ENCODE measurements around the gene SIX1.

Gene SIX1

DNA sequence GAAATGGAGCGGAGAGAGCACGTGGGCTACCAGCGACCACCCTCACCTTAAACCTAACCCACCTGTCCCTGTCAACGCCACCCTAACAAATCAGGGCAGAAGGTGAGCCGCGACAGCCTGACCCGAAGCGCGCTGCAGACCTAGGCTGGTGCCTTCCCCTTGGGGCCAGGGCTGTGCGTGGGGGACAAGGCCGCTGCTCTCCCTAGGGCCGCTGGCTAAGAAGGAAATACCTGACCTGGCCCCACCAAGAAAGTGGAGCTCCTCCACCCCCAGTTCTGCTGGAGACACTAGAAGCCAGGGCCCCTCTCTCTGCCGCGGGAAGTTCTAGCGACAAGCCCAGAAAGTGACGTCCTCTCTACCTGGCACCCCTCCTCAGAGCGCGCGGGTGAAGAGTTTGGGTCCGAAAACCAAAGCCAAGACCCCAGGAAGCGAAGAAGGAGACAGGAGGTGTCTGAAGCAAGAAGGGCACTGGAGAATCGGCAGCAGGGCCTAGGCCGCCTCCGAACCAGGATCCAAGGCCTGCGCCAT lies 7.5 kb downstream of the SIX1 start:
- no peak for ATAC-seq

DNA sequence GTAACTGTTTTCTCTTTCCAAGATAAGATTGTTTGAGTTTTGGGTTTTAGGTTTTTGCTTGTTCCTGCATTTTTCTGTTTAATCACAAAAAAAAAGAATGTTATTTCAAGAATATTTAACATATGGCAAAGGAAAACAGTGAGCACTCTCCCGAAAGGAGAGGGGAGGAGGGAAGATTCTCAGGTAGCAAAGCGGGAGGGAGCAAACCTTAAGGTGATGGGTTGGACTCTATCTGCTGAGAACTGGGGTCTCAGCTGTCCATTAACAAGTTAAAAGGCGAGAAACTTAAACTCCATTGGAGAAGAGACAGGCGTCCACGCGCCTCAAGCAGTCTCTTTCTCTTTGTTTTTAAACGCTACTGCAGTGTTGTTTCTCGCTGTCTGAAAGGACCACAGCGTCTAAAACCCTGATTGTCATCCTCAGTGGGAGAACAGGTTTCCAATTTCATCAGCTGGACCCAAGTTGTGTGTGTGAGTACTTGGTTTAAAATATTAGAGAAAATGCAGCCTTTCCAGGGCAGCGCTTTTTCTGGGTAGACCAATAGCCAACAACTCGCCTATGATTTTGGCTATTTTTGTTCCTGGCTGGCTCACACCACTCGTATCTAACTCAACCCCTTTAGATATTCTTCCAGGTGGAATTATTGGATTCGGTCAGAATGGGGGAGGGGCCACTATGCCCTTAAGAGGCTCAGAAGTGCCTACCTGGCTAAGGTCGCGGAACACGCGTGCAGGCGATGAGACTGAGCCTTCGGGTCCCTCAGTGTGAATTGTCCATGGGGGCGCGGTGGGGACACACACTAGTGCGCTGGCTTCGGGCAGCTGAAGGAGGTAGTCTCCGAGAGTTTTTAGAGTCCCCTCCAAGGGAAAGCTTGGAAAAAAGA lies 8.2 kb downstream of the SIX1 start:
- ATAC-seq: no peak

DNA sequence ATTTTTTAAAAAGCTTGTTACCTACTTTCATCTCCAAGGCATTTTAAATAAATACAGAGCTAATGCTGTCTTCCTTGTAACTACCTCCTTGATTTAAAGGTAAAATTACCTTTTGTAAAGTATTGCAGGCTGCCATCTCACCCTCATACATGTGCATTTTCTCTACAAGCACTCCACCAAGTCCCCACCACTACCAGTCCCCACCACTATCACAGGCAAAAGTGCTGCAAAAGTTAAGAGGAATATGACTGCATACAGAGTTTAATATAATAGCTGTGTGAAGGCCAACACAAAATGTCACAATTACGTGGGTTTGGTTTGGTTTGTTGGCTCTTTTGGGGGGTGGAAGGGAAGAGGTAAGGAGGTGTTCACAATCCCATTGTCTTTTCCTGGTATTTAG lies 9.6 kb downstream of the SIX1 start:
- no peak for ATAC-seq

DNA sequence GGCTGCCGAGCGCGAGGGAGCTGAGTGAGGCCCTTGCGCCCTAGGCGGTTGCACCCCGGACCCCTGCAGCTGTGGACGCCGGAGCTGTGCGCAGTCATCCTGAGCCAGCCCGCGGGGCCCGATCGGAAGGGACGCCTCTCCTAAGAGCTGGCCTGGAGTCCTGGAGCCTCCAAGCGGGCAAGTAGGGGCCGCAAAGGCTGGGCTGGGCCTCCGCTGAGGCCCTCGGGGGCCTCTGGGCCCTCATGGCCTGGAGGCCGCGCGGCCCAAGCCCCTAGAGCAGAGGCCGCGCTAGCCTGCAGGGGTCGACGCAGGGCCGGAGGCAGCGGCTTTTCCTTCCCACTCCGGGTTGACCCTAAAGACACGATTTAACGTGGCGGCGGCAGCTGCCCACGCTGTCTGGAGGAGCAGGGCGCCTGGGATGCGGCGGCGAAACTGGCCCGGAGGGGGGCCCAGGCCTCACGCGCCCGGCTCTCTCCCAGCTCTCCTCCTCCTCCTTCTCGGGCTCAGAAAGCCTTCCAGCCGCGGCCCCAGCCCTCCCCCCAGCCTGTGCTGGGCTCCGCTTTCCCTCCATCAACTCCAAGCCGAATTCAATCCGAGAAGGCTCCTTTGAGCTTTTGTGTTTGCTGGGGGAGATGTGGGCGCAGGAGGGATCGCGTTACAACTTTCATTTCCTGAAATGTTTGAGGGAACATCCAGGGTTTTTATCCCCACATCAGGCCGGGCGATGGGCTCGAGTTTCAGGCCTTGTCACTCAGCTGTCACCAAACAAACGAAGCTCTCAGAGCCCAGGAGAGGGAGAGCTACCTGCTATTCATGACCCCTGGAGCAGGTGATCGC lies 11.6 kb downstream of the SIX1 start:
- no peak for ATAC-seq

GRCh38 chr14:60636879-60637478 lies 12.3 kb downstream of the SIX1 start:
- no peak for ATAC-seq

DNA sequence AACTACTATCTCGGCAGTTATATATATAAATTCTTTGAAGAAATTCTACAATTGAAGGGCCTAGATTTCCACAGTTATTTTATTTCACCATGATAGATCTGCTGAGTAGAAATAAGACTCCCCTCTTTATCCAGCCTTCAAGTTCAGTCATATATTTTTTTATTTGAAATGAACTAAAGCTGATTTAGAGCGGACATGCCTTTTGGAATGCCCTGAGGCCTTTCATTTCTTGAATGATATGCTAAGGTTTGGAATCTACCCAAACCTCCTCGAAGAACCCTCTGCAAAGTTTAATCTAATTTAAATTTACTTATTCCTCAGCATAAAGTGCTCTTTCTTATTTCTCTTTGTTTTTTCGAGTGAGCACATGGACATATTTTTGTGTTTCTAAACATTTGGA lies 15.1 kb downstream of the SIX1 start:
- ATAC-seq: no peak

- ATAC-seq: no peak
These were observed 16.5 kb downstream of the SIX1 start for GRCh38 chr14:60632777-60633176.

DNA sequence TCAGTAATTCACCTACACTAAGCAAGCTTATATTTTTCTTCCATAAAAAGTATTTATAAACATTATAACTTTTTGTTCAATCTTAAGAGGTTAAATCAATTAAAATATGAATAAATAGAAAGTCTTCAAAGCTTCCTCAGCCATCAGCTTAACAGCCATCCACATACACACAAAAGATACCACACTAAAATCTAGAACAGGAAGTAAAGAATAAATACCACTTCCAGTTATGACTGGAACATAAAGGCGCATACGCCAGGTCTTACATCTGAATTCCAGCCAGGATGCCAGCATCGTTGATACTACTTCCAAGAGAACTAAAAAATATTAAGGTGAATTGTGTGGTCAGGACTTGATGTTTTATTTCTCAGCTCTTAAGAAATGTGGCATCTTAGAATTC lies 17.0 kb downstream of the SIX1 start:
- no peak for ATAC-seq

DNA sequence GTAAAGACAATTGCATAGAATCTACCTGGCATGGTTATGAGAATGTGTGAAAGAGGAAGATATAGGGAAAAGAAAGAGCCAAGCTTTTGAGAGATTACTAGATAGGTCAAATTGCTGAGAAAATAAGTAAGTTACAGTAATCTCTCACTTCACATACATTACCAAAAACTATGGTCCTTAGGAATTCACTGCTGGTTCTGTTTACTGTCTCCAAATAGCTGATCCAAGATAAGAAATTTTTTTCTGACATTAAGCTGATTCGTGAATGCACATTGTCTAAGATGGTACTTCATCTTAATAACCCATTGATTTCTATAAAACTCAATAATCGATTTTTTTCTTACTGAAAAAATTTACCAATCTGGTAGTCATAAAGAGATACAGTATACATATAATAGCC lies 17.4 kb downstream of the SIX1 start:
- no peak for ATAC-seq

GRCh38 chr14:60630129-60630528 lies 19.1 kb downstream of the SIX1 start:
- ATAC-seq: no peak

DNA sequence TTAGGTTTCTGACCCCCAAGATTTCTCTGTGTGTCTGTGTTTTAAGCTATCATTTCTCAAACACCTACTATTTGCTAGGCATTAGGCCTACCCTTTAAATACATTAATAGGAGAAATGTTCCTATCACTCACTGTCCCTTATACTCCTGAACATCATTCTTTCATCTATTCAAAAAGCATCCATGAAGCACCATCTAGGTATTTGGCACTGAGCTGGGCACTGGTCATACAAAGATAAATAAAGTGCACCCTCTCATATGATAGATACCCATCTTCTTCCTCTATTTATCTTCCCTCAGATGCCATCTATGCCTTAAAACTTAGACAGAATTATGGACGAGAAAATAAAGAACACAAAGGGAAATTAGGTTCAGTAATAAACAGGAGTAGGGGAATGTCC lies 20.4 kb downstream of the SIX1 start:
- no peak for ATAC-seq

- no peak for ATAC-seq
These were observed 26.4 kb downstream of the SIX1 start for GRCh38 chr14:60622917-60623257.

DNA sequence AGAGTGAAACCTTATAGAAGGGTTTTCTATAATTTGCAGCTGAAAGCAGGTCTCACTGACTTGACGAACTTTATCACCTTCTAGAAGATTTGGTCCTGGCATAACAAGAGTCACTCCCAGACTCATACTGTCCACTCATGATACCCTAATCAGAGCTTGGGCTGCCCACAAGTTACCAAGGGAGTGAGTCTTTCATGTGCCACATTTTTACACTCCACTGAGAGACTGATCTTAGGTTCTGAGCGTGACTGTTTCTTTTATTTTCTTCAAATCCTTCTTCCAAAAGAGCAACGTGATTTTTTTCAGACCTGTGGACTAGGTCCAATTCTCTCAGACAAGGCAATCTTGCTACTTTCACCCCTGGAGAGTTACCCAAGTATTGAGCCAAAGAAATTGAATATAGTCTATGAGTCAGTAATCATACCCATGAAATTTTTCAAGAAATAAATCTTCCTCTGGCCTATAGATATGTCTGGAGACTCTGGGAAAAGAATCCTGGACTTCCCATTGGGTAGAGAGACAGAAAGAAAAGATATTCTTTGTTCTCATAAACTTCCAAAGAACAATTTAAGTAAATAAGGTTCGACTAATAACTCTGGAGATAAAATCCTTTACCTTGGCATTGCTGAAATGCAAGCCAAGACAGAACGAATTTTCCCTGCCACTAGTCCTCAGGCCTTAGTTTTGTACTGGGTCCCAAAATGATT lies 26.9 kb downstream of the SIX1 start:
- ATAC-seq: no peak

DNA sequence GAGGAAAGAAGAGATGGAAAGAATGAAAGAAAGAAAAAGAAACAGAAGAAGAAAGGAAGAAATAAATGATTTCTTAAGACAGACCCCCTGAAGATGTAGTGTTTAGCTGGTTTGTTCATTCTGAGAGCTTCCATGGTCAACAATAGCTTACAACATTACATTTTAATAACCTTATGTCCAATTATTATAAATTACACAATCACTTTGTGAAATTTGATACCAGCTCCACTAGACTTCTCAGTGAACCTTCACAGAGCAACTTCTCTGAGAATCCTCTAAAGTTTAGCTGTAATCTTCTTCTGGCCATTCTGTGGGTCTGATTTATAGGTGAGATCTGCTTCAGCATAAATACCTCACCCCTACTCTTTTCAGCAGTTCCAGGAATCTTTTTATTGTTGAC lies 27.9 kb downstream of the SIX1 start:
- no peak for ATAC-seq

DNA sequence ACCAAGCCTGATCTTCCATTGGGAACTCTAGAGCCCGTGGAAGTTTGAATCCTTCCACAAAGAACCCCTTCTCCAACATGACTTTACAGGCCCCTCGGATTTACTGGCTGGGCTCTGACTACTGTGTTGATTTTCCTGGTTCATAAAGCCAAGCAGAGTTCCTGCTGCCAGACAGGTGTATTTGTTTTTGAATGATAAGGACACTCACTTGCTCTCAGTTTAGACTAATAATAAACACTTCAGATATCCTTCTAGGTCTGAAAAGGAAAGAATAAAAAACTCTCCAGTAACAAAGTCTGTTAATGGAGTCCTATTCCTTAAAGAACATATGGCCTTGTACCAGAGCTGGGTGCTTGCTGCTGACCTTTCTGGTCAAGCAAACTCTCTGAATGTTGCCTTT lies 31.0 kb downstream of the SIX1 start:
- no peak for ATAC-seq

- no peak for ATAC-seq
These were observed 32.8 kb downstream of the SIX1 start for GRCh38 chr14:60616461-60616959.

DNA sequence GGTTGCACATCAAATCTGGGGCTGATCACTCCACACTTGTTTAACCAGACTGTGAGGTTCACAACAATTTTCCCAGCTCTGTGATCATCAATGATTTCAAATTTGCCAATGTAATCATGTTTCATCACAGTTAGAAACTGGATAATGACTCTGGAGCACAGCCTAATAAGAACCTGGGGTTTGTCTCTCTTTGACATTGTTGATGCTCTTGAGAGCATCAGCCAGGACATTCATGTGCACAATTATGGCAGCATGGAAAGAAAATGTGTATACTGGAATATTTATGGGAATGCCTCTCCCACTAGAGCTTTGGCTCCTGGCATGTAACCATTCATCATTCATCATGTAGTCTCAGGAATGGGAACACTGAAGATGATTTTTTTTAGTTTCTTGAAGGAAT lies 47.0 kb downstream of the SIX1 start:
- ATAC-seq: no peak

DNA sequence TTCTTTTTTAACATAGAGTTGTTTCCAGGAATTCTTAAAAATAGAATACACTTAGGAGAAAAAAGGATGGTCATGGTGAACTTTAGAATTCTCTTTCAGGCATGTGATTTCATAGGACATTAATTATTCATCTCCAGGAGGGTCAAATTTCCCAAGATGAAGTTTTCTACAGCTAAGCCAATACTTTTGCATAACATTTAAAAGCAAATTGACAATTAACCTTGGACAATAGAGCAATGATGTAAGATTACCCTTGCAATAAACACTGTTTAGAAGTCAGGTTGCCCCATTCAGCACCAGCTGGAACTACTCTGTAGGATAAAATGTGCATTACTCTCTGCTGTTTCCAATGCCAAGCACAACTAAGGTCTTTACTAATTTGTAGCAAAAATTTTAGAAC lies 49.5 kb downstream of the SIX1 start:
- ATAC-seq: no peak

DNA sequence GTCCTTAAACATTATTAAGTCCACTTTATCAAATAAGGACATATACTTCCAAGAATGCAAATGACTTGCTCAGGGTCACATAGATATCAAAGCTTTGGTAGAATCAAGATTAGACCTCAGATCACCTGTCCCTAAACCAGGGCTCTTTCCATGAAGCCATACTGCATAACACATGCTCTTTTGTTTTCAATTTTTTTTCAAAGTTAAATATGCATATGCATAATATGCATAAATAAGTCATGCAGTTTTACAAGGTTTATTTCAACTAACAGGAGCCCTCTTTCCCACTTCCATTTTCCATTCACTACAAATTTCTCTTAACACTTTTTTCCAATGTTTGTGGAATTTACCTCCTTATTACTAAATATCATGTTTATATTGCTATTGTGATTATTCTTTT lies 53.1 kb downstream of the SIX1 start:
- ATAC-seq: no peak

- no peak for ATAC-seq
These were observed 55.2 kb downstream of the SIX1 start for GRCh38 chr14:60594062-60594461.
